Astrocyte (in vitro differentiated cells and primary cell): ENCODE results near the gene UTRN. TPM values are rescaled to one million over a fixed set of nuclear protein-coding genes. Genes with fewer than 3 reads are reported as not detected.

Experiments
- DNase-seq: peaks from one replicate; pipeline ENCODE4 v3.0.0-alpha.2; 2010; ENCODE audit warnings: low read depth
- FAIRE-seq: peaks from 2 replicates; lab custom pipeline; 2011; peaks lifted over from hg19 to GRCh38; lab: Jason Lieb, UNC
- H2AFZ ChIP-seq: 2 replicates; pipeline ENCODE4 v1.6.0; 2012; ENCODE audit warnings: low read depth, low read length, inconsistent platforms
- H3K27ac ChIP-seq: 2 replicates; pipeline ENCODE4 v1.5.1; 2011; ENCODE audit warnings: low read depth, low read length, inconsistent platforms
- H3K27me3 ChIP-seq: 2 replicates; pipeline ENCODE4 v1.6.0; 2011; ENCODE audit warnings: low read length, inconsistent platforms; ENCODE audit not compliant: insufficient read depth
- H3K36me3 ChIP-seq: 2 replicates; pipeline ENCODE4 v1.5.1; 2011; ENCODE audit warnings: low read length, inconsistent platforms; ENCODE audit not compliant: insufficient read depth
- H3K4me1 ChIP-seq: 2 replicates; pipeline ENCODE4 v1.5.1; 2011; ENCODE audit warnings: low read length, inconsistent platforms; ENCODE audit not compliant: insufficient read depth
- H3K4me2 ChIP-seq: 2 replicates; pipeline ENCODE4 v1.6.0; 2012; ENCODE audit warnings: low read length, inconsistent platforms
- H3K4me3 ChIP-seq: 2 replicates; pipeline ENCODE4 v1.5.1; 2011; ENCODE audit warnings: low read depth, mild to moderate bottlenecking, low read length, inconsistent platforms; ENCODE audit not compliant: insufficient read depth
- H3K79me2 ChIP-seq: 2 replicates; pipeline ENCODE4 v1.6.0; 2012; ENCODE audit warnings: mild to moderate bottlenecking, low read length, inconsistent platforms; ENCODE audit not compliant: insufficient read depth
- H3K9ac ChIP-seq: 2 replicates; pipeline ENCODE4 v1.6.0; 2012; ENCODE audit warnings: mild to moderate bottlenecking, low read length, inconsistent platforms
- H3K9me3 ChIP-seq: 2 replicates; pipeline ENCODE4 v1.5.1; 2012; ENCODE audit warnings: low read depth, mild to moderate bottlenecking, low read length, inconsistent platforms; ENCODE audit not compliant: insufficient read depth
- H4K20me1 ChIP-seq: 2 replicates; pipeline ENCODE4 v1.6.0; 2012; ENCODE audit warnings: low read length, inconsistent platforms; ENCODE audit not compliant: insufficient read depth
- H3K27ac Mint-ChIP-seq: one replicate; pipeline ENCODE4 v1.8.0; 2021; ENCODE audit warnings: mild to moderate bottlenecking, mixed read lengths; ENCODE audit not compliant: unreplicated experiment
- H3K27me3 Mint-ChIP-seq: one replicate; pipeline ENCODE4 v1.8.0; 2021; ENCODE audit warnings: low read depth, mixed read lengths; ENCODE audit not compliant: unreplicated experiment
- H3K36me3 Mint-ChIP-seq: one replicate; pipeline ENCODE4 v1.8.0; 2021; ENCODE audit warnings: low read depth, mixed read lengths; ENCODE audit not compliant: unreplicated experiment
- H3K4me1 Mint-ChIP-seq: one replicate; pipeline ENCODE4 v1.8.0; 2021; ENCODE audit warnings: low read depth, mixed read lengths; ENCODE audit not compliant: unreplicated experiment
- H3K4me3 Mint-ChIP-seq: one replicate; pipeline ENCODE4 v1.8.0; 2021; ENCODE audit warnings: mild to moderate bottlenecking, moderate library complexity, mixed read lengths; ENCODE audit not compliant: unreplicated experiment
- H3K9me3 Mint-ChIP-seq: one replicate; pipeline ENCODE4 v1.8.0; 2021; ENCODE audit warnings: mild to moderate bottlenecking, mixed read lengths; ENCODE audit not compliant: unreplicated experiment
- CTCF ChIP-seq: IDR thresholded peaks from 2 replicates; pipeline ENCODE4 v1.5.1; 2011; ENCODE audit warnings: low read depth, mild to moderate bottlenecking, inconsistent platforms, low read length, moderate library complexity; ENCODE audit not compliant: insufficient read depth
- EZH2 ChIP-seq: IDR thresholded peaks from 2 replicates; pipeline ENCODE4 v1.6.1; 2012; ENCODE audit warnings: mild to moderate bottlenecking, low read length, inconsistent platforms; ENCODE audit not compliant: insufficient read depth
- total RNA-seq: library from RNA; stranded (reverse); gene quantifications from 2 replicates; pipeline ENCODE4 v1.2.1, GENCODE V29; 2021

UTRN gene
- total RNA-seq, 1 donor from 2014 or later, result 86.3 TPM

DNA sequence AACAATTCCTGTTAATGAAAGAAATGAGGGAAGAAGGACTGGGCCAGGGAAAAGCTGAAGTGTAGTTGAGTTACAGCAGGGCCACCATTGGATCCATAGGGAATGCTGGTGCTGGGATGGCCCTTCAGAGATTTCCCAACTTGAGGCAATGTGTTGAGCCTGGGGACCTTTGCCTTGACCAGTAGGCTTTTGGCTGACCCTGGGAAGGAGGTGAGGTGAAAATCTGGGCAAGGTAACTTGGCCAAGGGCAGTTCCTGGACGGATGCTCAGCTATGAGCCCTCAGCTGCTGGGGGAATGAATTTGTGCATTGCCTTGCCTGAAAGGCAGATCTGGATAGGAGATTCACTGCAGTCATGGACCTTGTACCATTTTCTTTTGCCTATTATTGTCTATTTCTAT is 20.4 kb downstream of the UTRN start:
- no peak overlapping the region for H3K27ac ChIP-seq
- H3K4me1 ChIP-seq, result peaks cover 9% of the 10 kb centered on the region
- H3K4me2 ChIP-seq, result peak overlapping the region; percentile 59
- H3K9ac ChIP-seq, result no peak overlapping the region
- H3K79me2 ChIP-seq, result peaks cover 39% of the 10 kb centered on the region
- Mint-ChIP-seq H3K4me1 (peaks cover 15% of the 10 kb centered on the region), H3K27me3 (no peaks in the 10 kb centered on the region), H3K36me3 (peaks cover 19% of the 10 kb centered on the region), H3K27ac (no peak overlapping the region), H3K9me3 (no peaks in the 10 kb centered on the region), H3K4me3 (no peak overlapping the region)
- peaks cover 34% of the 10 kb centered on the region for H4K20me1 ChIP-seq
- no peak overlapping the region for H2AFZ ChIP-seq
- no peak overlapping the region for H3K4me3 ChIP-seq
- no peaks in the 10 kb centered on the region for H3K9me3 ChIP-seq
- no peak for FAIRE-seq
- TF ChIP-seq EZH2, result no peak
- TF ChIP-seq CTCF, result no peak
- H3K27me3 ChIP-seq, result no peaks in the 10 kb centered on the region
- DNase-seq, result no peak
- no peaks in the 10 kb centered on the region for H3K36me3 ChIP-seq

DNA sequence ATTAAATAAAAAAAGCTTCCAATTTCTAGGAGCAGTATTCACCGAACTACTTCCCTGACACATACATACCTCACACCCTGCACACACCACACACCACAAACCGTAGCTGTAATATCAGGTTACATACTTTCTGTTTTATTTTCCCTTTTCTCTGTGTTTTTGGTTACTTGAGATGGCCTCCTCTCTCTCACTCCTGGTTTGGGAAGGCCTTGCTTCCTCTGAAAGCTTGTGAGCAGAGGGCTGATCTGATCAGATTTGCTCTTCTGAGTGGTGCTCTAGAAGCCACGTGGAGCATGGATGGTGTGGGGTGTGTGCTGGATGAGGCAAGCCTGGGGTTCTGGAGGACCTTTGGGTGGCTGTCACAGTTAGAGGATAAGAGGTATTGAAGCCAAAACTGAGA is 20.9 kb downstream of the UTRN start:
- Histone ChIP-seq H3K27ac (no peak overlapping the region), H3K79me2 (peaks cover 39% of the 10 kb centered on the region)
- FAIRE-seq, result no peak

More for the DNA sequence above, 20.9 kb downstream of the UTRN start:
- Histone ChIP-seq H4K20me1 (peaks cover 34% of the 10 kb centered on the region), H2AFZ (no peak overlapping the region), H3K4me2 (peak overlapping the region; percentile 59), H3K9ac (peak overlapping the region; percentile 15), H3K4me3 (no peak overlapping the region), H3K36me3 (no peaks in the 10 kb centered on the region), H3K27me3 (no peaks in the 10 kb centered on the region), H3K4me1 (peaks cover 9% of the 10 kb centered on the region), H3K9me3 (no peaks in the 10 kb centered on the region)
- Mint-ChIP-seq H3K4me3 (no peak overlapping the region), H3K36me3 (peaks cover 19% of the 10 kb centered on the region), H3K27ac (peak overlapping the region; percentile 2), H3K27me3 (no peaks in the 10 kb centered on the region), H3K4me1 (peaks cover 15% of the 10 kb centered on the region), H3K9me3 (no peaks in the 10 kb centered on the region)
- no peak for TF ChIP-seq EZH2
- TF ChIP-seq CTCF, result no peak
- peak; percentile 75 for DNase-seq
